GM19468 (cell line): ENCODE measurements around the gene FUOM.

Source experiments
- ATAC-seq: cut with Tn5 transposase; IDR thresholded peaks from one replicate; pipeline ENCODE4 v1.9.1; 2021; ENCODE audit warnings: mild to moderate bottlenecking, moderate library complexity, moderate number of reproducible peaks; ENCODE audit not compliant: unreplicated experiment; ENCODE audit errors: extremely low read depth

Gene FUOM

GRCh38 chr10:133357285-133358161 is at the start of gene FUOM:
FUOM (minus strand) TSS chr10:133358019; CDS start chr10:133358007, 12 bp downstream.
- ATAC-seq = peak; percentile 24

- peak; percentile 43 for ATAC-seq
Measured at GRCh38 chr10:133405844-133406527, 48.2 kb upstream of the FUOM start.

GRCh38 chr10:133405272-133405671 is 47.5 kb upstream of the FUOM start:
- no peak for ATAC-seq

- ATAC-seq = no peak
Measured at GRCh38 chr10:133403784-133404183, 46.0 kb upstream of the FUOM start.

GRCh38 chr10:133403359-133403758 is 45.5 kb upstream of the FUOM start:
- ATAC-seq = no peak

- no peak for ATAC-seq
Measured at GRCh38 chr10:133401981-133402725, 44.3 kb upstream of the FUOM start.

GRCh38 chr10:133401500-133401899 is 43.7 kb upstream of the FUOM start:
- ATAC-seq = peak; percentile 2

GRCh38 chr10:133400624-133401424 is 43.0 kb upstream of the FUOM start:
- peak; percentile 38 for ATAC-seq

- ATAC-seq = no peak
Measured at GRCh38 chr10:133399123-133399601, 41.3 kb upstream of the FUOM start.

GRCh38 chr10:133397938-133398337 is 40.1 kb upstream of the FUOM start:
- no peak for ATAC-seq

GRCh38 chr10:133396035-133396624 is 38.3 kb upstream of the FUOM start:
- no peak for ATAC-seq

GRCh38 chr10:133394801-133395221 is 37.0 kb upstream of the FUOM start:
- no peak for ATAC-seq

- peak; percentile 71 for ATAC-seq
Measured at GRCh38 chr10:133394064-133394663, 36.3 kb upstream of the FUOM start, which contains the start of gene MTG1. MTG1 (plus strand) TSS chr10:133394157; CDS start chr10:133394221, 64 bp downstream.

GRCh38 chr10:133393401-133394063 is 35.7 kb upstream of the FUOM start:
- ATAC-seq = no peak

- no peak for ATAC-seq
Measured at GRCh38 chr10:133391761-133392518, 34.1 kb upstream of the FUOM start.

- no peak for ATAC-seq
Measured at GRCh38 chr10:133391249-133391635, 33.4 kb upstream of the FUOM start.

GRCh38 chr10:133390597-133391248 is 32.9 kb upstream of the FUOM start:
- no peak for ATAC-seq
